Embryonic facial prominence (tissue), 1 donor: ENCODE results near the gene SSUH2.
"Not testable (repeated sequence)": the region's sequence is repeated elsewhere in the genome, so short reads cannot be mapped to it uniquely, and the experiment has no call there.

Source experiments
- DNase-seq: peaks from one replicate; pipeline ENCODE4 v3.0.0-alpha.2; 2016; ENCODE audit errors: extremely low spot score

SSUH2 gene, protein sequence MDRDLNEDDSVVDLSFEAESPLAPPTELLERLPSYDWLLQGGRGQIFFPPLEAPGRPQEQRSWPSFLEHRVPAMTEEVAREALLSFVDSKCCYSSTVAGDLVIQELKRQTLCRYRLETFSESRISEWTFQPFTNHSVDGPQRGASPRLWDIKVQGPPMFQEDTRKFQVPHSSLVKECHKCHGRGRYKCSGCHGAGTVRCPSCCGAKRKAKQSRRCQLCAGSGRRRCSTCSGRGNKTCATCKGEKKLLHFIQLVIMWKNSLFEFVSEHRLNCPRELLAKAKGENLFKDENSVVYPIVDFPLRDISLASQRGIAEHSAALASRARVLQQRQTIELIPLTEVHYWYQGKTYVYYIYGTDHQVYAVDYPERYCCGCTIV

DNA sequence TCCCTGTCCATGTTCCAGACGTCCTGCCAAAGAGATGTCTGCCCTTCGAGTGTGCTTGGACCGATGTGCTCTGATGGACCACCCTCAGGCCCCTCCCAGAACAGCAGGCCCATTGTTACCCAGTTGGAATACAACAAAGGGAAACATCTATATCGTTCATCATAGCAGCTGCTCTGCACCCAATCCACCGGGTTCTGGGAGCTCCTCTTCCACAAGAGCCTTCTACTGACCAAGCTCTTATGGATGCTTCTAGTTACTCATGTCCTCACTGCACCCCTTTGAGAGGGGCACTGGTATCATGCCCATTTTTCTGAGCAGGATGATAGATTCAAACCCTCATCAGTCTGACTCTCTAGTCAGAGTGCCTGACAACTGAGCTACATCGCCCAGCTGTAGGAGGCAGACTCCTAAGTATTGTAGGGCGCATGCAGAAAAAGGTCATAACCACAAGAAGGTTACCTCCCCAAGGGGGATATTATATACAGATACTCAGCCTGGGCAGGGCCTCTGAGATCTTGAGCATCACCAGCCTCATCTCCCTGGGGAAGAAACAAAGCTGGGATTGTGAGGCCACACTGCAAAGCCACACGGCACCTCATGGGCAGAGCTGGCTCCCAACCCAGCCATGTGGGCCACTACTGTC is at the start of gene SSUH2:
TSS of gene SSUH2 (minus strand) at position 51 of the 643 bp plus-strand sequence. CDS start at position 11, 40 bp downstream.
- DNase-seq, result no peak

DNA sequence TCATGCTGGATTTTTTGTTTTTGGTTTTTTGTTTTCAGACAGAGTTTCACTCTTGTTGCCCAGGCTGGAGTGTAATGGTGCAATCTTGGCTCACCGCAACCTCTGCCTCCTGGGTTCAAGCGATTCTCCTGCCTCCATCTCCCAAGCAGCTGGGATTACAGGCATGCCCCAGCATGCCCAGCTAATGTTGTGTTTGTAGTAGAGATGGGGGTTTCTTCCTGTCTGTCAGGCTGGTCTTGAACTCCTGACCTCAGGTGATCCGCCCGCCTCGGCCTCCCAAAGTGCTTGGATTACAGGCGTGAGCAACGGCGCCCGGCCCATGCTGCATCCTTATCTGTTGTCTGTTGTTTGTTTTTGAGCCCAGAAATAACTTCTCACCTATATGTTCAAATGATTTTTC is 46.7 kb upstream of the SSUH2 start:
- DNase-seq, result not testable (repeated sequence)

DNA sequence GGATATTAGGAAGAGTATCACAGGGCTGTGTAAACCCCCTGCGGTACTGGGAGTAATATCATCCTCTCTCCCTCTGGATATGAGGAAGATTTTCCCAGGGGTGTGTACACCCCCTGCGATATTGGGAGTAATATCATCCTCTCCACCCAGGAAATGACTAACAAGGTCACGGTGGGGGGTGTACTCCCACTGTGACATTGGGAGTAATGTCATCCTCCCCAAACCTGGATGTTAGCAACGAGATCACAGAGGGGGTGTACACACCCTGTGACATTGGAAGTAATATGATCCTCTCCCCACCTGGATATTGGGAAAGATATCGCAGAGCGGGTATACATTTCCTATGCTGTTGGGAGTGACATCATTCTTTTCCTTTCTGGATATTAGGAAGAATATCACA is 40.4 kb upstream of the SSUH2 start:
- DNase-seq, result not testable (repeated sequence)

DNA sequence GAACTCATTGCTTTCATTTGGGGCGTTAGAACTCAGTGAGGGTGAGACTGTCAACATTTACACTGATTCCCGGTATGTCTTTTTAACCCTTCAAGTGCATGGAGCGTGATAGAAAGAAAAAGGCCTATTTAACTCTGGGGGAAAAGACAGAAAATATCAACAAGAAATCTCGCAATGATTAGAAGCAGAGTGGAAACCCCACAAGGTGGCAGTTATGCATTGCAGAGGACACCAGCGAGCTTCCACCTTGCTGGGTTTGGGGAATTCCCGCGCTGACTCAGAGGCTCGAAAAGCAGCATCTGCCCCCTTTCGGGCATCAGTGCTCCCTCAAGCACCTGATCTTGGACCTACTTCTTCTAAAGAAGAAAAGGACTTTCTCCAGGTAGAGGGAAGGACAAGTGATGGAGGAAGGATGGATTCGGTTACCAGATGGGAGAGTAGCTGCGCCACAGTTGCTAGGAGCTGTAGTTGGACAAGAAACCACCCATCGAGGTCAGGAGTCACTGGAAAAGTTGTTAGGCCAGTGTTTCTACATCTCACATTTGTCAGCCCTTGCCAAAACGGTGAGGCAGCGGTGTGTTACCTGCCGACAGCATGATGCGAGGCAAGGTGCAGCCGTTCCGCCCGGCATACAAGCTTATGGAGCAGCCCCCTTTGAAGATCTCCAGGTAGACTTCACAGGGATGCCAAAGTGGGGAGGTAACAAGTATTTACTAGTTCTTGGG is 38.4 kb upstream of the SSUH2 start:
- not testable (repeated sequence) for DNase-seq

DNA sequence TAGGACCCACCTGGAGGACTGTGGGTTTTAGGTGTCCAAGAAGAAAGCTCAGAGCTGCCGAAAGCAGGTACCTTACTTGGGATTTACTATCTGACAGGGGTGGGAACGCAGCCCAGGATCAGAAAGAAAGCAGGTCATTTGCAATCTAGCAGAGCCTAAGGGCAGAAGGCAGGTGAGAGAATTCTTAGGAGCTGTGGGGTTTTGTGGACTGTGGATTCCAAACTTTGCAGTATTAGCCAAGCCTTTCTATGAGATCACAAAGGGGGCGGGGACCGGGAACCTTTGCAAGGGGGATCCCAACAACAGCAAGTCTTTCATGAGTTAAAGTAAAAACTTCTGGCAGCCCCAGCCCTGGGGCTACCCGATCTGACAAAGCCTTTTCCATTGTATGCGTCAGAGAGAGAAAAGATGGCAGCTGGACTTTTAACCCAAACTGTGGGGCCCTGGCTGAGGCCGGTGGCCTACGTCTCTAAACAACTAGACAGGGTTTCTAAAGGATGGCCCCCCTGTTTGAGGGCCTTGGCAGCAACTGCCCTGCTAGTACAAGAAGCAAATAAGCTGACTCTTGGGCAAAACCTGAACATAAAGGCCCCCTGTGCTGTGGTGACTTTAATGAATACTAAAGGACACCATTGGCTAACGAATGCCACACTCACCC is 37.4 kb upstream of the SSUH2 start:
- DNase-seq, result not testable (repeated sequence)

DNA sequence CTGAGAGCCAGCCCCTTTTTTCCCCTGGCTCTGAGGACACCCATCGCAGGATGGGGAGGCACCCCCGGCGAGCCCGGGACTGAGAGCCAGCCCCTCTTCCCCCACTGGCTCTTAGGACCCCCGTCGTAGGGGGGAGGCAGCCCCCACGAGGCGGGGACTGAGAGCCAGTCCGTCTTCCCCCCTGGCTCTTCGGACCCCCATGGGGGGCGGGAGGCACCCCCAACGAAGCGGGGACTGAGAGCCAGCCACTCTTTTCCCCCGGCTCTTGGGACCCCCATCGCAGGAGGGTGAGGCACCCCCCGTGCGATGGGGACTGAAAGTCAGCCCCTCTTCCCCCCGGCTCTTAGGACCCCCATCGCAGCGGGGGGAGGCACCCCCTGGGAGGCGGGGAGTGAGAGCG is 36.8 kb upstream of the SSUH2 start:
- no peak for DNase-seq

DNA sequence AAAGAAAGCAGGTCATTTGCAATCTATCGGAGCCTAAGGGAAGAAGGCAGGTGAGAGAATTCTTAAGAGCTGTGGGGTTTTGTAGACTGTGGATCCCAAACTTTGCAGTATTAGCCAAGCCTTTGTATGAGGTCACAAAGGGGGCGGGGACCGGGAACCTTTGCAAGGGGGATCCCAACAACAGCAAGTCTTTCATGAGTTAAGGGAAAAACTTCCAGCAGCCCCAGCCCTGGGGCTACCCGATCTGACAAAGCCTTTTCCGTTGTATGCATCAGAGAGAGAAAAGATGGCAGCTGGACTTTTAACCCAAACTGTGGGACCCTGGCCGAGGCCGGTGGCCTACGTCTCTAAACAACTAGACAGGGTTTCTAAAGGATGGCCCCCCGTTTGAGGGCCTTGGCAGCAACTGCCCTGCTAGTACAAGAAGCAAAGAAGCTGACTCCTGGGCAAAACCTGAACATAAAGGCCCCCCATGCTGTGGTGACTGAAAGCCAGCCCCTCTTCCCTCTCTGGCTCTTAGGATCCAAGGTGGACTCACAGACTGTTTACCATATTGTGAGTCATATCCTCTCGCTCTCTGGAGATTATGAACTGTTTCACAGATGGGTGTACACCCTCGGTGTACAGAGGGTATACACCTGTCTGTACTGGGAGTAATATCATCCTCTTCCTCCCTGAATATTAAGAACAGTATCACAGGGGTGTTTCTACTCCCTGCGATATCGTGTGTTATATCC is 35.4 kb upstream of the SSUH2 start:
- DNase-seq, result not testable (repeated sequence)

DNA sequence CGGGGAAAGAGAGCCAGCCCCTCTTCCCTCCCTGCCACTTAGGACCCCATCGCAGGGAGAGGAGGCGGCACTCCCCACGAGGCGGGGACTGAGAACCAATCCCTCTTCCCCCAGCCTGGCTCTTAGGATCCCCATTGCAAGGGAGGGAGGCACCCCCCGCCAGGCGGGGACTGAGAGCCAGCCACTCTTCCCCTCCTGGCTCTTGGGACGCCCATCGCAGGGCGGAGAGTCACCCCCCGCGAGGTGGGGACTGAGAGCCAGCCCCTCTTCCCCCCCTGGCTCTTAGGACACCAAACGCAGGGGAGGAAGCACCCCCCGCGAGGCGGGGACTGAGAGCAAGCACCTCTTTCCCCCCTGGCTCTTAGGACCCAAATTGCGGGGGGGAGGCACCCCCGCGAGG is 34.2 kb upstream of the SSUH2 start:
- DNase-seq, result no peak

DNA sequence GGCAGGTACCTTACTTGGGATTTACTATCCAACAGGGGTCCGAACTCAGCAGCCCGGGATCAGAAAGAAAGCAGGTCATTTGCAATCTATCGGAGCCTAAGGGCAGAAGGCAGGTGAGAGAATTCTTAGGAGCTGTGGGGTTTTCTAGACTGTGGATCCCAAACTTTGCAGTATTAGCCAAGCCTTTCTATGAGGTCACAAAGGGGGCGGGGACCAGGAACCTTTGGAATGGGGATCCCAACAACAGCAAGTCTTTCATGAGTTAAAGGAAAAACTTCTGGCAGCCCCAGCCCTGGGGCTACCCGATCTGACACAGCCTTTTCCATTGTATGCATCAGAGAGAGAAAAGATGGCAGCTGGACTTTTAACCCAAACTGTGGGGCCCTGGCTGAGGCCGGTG is 32.7 kb upstream of the SSUH2 start:
- DNase-seq, result not testable (repeated sequence)

DNA sequence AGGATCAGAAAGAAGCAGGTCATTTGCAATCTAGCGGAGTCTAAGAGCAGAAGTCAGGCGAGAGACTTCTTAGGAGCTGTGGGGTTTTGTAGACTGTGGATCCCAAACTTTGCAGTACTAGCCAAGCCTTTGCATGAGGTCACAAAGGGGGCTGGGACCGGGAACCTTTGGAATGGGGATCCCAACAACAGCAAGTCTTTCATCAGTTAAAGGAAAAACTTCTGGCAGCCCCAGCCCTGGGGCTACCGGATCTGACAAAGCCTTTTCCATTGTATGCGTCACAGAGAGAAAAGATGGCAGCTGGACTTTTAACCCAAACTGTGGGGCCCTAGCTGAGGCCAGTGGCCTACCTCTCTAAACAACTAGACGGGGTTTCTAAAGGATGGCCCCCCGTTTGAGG is 31.0 kb upstream of the SSUH2 start:
- not testable (repeated sequence) for DNase-seq

DNA sequence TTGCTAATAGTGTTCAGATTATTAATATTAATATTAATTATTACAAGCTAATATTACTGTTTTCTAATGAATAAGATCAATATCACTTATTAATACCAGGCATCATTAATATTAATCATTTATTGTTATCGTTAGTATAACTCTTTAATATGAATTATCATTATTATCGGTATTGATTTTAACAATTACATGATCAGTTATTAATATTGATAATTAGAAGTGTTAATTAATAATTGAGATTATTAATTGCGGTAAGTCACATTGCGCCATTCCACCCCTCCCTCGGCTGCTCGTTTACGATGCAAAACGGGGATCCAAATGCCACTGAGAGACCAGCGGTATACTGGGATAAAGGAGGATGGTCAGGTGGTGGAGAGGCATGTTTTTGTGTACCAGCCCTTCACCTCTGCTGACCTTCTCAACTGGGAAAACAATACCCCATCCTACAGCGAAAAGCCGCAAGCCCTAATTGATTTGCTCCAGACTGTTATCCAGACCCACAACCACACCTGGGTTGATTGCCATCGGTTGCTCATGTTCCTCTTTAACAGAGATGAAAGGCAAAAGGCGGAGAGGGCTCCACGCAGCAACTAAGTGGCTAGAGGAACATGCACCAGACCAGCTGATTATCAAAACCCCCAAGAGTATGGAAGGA is 28.6 kb upstream of the SSUH2 start:
- DNase-seq, result no peak

DNA sequence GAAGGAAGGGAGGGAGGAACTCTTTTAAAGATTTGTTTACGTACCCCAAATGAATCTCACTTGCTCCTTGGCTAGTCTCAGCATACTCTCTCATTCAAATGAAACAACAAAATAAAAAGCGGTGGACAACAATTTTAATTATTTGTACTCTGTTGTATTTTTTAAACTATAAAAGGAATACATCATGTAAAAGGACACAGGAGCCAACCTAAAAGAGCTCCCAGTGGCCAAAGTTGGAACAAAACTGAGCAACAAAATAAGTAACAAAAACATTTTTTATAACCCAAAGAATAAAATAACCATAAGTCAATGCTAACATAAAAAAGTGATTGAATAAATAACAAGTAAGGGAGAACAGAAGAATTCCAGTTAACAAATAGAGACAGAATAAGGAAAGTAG is 24.4 kb upstream of the SSUH2 start:
- DNase-seq, result no peak

DNA sequence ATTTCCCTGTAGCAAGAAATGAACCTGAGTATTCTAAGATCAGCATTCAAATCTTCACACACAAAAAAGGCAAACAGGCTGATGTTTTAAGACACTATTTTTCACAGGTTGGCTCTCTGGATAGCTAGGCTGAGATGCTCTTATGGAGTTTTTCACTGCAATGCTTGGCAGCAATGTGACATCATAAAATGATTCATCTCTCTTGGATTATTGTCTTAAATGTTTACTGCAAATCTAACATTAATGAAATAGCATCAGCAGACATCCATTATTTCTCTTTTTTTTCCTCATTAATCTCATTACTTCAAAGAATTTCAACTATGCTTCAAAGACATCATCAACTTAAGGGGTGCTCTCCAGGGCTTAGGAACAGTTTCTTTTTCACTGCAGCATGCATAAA is 23.6 kb upstream of the SSUH2 start:
- DNase-seq, result no peak

DNA sequence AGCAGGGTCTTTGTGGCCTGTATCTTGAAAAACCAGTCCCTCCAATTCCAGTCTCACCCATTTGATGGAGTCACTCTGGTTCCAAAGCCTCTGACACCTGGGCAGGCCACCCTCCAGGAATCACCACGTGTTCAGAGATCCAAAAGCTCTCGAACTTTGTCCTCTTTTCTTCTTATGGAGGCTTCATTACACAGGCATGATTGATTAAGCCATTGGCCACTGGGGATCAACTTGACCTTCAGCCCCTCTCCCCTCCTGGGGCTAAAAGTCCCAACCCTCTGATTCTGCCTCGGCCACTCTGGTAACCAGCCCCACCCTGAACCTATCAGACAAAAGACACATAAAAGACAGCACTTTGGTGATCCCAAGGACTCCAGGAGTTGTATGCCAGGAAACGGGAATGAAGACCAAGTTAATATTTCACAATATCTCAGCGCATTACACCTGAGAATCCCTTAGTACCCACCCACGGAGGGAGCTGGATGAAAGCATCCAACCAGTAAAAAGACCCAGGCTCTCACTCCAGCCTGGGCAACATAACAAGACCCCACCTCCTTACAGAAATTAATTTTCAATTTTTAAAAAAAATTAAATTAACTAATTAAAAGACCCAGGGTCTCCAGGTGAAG is 23.0 kb upstream of the SSUH2 start:
- DNase-seq, result no peak

DNA sequence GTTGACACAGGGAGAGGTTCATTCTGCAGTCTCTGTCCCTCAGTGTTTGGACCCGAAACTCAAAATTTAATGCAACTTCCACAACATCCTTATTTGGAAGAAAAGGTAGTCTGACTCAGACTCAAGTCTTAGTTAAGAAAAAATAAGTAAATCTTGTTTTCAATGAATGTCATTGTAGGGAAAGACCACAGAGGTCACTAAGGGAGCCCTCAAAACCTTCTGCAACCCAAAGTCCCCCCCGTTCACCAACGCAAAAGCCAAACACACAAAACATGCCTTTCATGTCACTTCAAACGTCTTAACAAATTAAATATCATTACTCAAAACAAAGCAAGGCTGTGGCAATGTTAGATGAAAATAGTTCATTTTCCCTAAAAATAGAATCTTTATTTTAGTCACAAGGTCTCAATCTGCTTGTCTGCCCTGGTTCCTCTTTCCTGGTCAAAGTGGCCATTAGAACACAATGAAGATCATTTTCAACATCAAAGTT is 20.9 kb upstream of the SSUH2 start:
- DNase-seq, result no peak

DNA sequence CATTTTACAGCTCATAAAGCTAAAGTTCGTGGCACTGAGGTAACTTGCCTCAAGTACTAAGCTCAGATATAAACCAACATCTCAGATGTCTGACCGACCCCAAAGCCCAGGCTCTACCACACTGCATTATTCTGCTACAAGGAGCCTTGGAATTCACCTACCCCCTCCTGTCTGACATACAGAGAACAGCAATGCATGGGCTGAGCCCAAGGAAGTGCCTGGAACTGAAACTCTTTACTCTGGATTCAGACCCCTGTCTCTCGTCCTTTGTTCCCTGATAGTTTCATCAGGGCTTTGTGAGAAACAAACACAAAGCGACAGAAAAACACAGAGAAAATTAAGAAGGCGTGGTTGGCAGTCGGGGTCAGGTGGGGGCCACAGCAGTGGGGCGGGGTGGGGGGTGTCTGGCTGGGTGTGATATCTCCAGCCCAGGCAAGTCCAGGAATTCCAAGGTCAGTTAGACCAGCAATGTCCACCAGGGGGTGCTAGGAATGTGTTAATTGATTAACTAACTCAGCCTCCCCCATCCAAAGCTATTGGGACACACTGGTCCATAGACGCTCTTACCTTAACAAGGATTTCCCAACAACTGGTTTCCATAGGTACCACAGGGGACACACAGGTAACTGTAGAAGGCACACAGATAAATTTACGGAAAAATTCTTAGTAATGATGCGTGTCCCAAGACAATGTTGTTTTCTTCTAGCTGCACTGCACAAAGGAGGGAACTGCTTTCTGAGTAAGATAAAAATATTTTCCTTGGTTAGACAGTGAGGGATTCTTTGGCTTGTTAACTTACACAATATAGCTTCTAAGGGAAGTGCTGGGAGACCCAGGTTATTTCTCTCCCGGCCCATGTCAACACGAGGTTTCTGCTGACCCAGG is 18.8 kb upstream of the SSUH2 start:
- DNase-seq, result no peak

DNA sequence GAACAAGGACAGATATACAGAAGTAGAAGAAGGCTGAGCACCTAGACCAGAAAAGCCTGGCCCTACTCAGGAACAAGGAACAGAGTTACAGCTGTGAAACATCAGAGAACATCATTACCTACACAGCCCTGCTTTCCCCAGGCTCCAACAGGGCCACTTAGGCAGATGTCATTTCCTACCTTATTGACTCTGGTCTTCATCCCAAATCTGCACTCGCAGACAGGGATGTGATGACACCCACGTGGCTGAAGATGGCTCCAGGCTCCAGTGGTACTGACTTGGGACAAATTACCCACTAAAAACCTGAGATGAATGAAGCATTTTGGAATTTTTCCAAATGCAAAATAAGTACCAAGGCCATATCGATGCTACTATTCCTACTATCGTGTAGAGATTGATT is 18.0 kb upstream of the SSUH2 start:
- no peak for DNase-seq

DNA sequence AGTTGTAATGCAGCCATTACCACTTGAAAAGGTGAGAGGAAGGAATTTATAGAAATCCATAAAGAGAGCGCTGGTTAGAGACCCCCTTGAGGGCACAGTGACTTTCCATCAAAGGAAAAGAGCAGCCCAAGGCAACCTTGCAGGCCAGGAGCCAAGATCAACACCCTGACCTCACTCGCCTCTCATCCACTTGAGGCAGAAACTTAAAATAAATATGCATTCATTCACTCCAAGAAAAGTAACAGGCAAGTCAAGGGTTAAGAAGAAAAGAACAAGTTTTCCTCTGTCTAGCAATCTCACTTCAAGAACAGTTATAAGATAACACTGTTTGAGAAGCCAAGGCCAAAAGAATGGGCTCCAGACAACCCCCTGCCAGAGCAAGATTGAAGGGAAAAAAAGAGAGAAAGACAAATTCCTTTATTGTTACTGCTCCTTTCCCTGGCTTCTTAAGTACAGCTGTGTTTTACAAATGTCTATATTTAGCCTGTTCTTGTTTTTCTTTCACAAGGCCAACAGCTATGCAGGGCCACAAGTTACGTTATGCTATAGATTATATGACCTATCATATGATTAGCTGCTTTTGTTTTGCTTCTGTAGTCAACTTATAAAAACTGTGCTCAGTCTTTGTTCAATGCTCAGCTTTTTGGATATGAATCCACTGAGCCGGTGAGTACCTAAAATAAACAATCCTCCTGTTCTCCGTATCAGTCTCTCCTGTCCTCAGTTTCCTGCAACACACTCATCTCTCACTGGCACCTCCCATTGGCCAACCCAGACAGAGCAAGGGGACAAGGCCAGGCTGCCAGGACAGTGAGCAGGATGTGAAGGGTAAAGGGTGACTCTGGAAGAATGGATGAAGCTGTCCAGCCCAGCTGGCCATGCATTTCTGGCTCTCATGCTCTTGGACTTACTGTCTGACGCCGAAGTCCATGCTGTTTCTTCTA is 15.8 kb upstream of the SSUH2 start:
- peak; percentile 42 for DNase-seq
